Medulla oblongata (tissue), 1 donor: Measurements from ENCODE around the gene METAP1D.
"Not testable (repeated sequence)": the region's sequence is repeated elsewhere in the genome, so short reads cannot be mapped to it uniquely, and the experiment has no call there.

Source experiments
- DNase-seq: peaks from one replicate; pipeline ENCODE4 v3.0.0-alpha.2; 2015; ENCODE audit errors: extremely low spot score

The METAP1D gene

GRCh38 chr2:172048508-172049503 lies 49.1 kb downstream of the METAP1D start:
- DNase-seq: no peak

GRCh38 chr2:172049567-172050120 lies 49.9 kb downstream of the METAP1D start:
- no peak for DNase-seq

- peak; percentile 5 for DNase-seq
These were observed 50.8 kb downstream of the METAP1D start for GRCh38 chr2:172050479-172051125.

GRCh38 chr2:172052000-172052983 lies 52.5 kb downstream of the METAP1D start:
- no peak for DNase-seq

GRCh38 chr2:172053486-172053885 lies 53.7 kb downstream of the METAP1D start:
- DNase-seq: no peak

GRCh38 chr2:172056293-172056692 lies 56.5 kb downstream of the METAP1D start:
- DNase-seq: no peak

- no peak for DNase-seq
These were observed 58.9 kb downstream of the METAP1D start for GRCh38 chr2:172058660-172059059.

GRCh38 chr2:172060118-172060517 lies 60.4 kb downstream of the METAP1D start:
- DNase-seq: not testable (repeated sequence)

GRCh38 chr2:172062402-172063004 lies 62.8 kb downstream of the METAP1D start:
- no peak for DNase-seq

- DNase-seq: no peak
These were observed 63.7 kb downstream of the METAP1D start for GRCh38 chr2:172063446-172063845.

- DNase-seq: no peak
These were observed 65.4 kb downstream of the METAP1D start for GRCh38 chr2:172065111-172065510.

- no peak for DNase-seq
These were observed 66.7 kb downstream of the METAP1D start for GRCh38 chr2:172066394-172066886.

- DNase-seq: not testable (repeated sequence)
These were observed 68.2 kb downstream of the METAP1D start for GRCh38 chr2:172067905-172068304.

- no peak for DNase-seq
These were observed 71.2 kb downstream of the METAP1D start for GRCh38 chr2:172070936-172071335.

- DNase-seq: no peak
These were observed 72.5 kb downstream of the METAP1D start for GRCh38 chr2:172072303-172072702.

- no peak for DNase-seq
These were observed 73.0 kb downstream of the METAP1D start for GRCh38 chr2:172072706-172073105.

GRCh38 chr2:172073518-172073917 lies 73.8 kb downstream of the METAP1D start:
- no peak for DNase-seq

GRCh38 chr2:172074254-172074653 lies 74.5 kb downstream of the METAP1D start:
- DNase-seq: no peak

GRCh38 chr2:172079416-172079815 lies 79.7 kb downstream of the METAP1D start:
- DNase-seq: no peak

GRCh38 chr2:172079838-172080640 lies 80.3 kb downstream of the METAP1D start:
- DNase-seq: no peak
